A204.1 (cell line): Measurements from ENCODE around the gene CADPS.

Source experiments
- FAIRE-seq: peaks from 2 replicates; lab custom pipeline; 2012; peaks lifted over from hg19 to GRCh38; lab: Jason Lieb, UNC

The CADPS gene

DNA sequence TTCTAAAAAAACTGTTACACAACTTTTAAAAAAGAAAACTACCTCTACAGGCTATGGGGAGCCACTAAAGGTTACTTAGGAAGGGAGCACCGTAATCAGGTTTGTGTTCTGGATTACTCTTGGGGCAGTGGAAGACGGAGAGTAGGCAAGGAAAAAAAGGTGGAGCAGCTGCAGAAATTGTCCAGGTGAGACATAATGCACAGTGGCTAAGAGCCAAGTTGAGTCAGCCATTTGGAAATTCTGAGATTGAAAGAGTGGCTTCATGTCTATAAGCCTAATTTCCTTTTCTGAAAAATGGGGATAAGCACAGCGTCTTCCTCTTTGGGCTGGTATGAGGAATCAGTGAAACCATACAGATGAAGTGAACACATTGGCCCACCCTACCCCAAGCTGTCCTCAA, 195.2 kb downstream of the CADPS start:
- no peak for FAIRE-seq

DNA sequence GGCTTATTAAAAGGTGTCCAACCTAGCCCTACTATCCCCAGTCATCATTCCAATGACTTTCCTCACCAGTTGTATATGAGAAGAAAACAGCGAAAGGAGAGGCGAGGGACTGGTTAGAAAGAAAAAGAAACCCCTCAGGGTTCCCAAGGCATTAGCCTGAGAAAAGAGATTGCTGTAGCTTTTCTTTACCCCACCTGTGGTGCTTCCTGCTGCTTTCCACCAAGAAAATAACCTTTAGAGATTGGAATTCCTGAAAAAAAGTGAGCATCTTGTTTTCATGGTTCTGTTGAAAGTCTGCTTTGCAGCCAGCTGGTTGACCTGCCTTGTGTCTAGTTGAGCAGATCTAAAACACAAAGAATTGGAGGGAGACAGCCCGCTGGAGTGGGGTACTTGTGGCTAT, 196.4 kb downstream of the CADPS start:
- no peak for FAIRE-seq

DNA sequence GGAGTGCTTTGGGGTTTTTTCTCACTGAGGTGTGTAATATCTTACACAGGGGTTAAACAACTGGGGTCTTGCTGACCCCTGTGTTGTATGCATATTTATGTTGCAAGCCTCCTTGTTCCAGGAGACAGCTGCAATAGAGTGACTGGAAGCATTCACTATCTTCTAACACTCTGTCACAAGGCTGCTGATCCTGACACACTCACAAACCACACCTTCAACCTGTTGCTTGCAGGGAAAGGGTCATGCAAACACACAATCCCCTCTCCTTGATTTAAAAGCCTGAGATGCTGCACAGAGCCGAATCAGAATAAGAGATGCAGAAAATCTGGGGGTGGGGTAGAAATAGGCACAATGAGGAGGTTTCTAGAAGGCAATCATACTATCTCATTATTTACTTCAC, 197.3 kb downstream of the CADPS start:
- FAIRE-seq: no peak

DNA sequence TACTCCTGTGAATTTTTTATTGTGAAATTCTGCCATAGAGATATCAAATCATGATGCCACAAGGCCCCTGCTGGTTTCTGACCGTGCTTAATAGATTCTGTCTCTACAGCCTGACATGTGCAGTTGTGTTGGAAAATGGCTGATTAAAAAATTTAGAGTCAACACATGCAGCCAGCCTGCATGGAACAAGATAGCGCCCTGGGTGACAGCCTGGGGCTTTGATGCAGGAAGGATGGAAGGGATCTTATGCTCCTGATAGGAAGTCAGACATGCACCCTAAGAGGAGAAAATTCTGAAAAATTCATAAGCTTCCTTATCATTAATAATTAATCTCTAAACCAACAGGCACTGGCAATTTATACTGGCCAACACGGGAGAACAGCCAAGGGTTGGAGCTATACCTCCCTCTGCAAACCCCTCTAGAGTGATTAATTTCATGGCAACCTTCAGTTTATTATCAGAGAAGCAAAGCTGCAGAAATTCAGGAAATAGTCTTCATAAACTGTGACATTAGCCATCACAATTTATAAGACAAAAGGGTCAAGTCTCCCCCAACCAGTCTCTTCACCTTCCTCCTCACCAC, 198.4 kb downstream of the CADPS start:
- FAIRE-seq: no peak

DNA sequence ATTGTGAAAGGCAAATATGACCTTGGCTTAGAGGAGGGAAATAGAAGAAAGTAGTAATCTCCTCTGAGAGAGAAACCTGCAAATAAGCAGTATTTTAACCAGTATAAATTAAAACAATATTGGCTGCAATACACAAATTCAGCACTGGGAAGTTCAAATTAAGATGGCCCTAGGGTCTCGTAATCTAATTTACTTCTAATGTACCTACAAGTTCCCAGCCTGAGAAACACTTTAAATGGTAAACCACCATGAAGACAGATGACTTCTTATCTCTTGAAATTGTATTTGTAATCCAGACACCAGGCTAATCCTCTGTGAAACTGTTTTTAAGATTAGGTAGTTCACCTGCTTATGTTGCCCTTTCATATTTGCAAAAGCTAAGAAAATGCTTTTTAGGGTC, 199.7 kb downstream of the CADPS start:
- no peak for FAIRE-seq

DNA sequence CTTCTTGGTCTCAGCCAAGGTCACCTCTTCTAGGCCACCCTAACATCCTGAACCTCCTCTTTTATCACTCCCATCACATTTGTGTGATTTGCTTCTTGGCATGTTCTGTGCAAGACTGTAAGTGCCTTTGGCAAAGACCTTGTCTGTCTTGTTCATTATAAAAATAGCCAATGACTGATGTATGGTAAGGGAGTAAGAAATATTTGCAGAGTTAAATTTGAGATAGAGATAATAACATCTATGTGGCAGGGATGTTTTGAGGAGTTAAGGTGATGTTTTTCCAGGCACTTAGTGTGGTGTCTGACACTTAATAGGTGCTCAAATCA, 202.3 kb downstream of the CADPS start:
- FAIRE-seq: no peak

DNA sequence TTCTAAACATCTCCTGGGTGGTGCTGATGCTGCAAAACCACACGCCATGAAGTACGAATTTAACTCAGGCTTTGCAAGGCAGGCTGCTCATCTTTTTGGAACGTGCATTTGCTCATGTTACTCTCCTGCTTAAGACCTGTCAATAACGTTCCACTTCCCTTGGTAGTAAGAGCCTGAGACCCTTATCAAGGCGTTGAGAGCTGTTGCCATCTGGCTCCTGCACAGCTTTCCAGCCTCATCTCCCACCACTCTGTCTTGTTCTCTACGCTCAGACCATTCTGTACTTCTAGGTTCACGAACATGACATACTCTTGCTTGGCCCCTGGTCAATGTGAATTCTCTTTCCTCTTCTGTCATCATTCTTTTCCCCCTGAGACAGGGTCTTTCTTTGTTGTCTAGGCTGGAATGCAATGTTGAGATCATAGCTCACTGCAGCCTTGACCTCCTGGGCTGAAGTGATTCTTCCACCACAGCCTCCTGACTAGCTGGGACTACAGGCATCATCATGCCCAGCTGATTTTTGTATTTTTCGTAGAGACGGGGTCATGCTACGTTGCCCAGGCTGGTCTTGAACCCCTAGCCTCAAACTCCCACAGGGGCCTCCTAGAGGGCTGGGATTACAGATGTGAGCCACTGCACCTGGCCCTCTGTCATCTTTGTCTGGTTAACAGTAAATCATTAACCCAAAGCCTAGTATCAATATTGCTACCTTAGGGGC, 202.8 kb downstream of the CADPS start:
- no peak for FAIRE-seq

DNA sequence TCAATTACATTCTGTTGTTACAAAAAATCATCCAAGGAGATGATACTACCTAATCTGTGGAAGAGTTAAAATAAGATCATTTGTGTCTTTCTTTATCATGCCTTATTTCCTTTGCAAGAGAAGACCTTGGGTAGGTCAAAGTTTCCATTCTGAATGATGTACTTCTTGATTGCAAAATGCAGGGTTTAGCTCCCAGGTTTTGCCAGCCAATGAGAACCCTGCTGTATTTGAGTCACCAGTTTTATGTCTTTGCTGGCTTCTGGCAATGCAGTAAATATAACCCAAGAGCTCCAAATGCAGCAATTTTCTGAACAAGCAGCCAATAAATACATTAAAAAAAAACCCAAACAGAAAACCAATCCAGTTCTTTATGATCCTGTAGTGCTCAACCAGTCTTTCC, 204.9 kb downstream of the CADPS start:
- no peak for FAIRE-seq

DNA sequence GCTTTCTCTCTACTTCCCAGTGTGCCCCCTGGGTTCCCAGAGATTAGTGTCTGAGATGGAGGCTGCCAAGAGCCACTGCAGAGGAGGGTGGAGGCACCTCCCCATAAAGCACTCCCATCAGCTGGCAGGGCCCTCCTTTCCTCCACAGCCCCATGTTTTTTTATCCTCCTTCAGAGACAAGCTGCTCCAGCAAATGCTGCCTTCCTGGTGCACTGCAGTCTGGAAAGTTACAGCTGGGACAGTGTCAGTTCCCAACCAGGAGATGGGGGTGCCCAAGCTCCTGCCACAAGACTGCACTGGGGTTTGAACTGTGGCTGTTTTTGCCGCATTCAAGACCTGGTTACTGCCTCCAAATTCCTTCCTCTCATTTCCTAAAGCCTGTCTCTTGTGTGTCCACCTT, 206.1 kb downstream of the CADPS start:
- FAIRE-seq: no peak

DNA sequence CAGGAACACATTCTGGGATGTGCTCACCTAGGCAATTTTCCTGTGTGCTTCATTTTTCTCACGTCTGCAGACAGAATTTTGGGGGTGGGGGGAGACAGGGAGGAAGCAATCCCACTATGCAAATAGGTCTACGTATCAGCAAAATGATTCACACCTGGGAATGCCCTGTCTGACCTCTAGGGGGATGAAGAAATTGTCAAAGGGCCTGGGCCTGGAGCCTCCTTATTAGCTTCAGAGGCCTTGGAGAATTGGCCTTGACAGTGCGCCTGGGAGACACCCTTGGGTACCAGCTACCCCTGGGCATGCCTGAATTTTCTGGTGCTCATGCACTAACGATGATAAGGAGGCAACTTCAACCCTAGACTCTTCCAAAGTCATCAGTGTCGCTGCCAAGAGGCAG, 207.5 kb downstream of the CADPS start:
- no peak for FAIRE-seq

DNA sequence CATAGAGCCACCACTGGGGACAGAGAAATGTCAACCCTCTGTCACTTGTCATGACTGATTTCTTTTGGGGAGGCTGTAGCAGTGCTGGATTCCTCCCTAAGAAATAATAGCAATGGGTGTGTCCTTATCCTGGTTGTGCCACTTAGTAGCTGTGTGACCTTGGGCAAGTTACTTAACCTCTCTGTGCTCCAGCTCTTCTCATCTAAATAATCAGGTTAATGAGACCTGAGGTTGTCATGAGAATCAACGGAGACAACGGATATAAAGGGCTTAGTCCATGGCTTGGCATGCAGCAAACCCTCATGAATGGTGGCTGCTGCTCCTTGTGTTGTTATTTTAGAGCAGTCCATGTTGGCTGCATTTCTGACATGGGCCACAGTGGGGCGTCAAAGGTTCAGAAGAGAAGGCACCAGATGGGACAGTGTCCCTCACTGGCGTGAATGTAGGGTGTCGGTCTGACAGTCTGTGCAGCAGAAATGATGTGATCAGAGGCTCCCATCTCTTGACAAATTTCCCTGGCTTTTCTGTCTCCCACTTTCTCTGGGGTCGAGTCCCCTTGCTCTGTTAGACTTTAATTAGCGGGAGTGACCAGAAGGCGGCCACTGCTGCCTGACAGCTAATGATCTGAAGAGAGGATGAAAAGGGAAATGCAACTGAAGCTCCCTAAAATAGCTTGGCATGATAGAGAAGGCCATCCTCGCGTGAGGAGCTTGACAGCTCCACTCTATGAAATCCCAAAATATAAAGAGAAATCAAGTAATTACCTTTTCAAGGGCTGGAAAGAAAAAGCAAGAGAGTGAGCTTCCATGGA, 209.4 kb downstream of the CADPS start:
- FAIRE-seq: no peak

DNA sequence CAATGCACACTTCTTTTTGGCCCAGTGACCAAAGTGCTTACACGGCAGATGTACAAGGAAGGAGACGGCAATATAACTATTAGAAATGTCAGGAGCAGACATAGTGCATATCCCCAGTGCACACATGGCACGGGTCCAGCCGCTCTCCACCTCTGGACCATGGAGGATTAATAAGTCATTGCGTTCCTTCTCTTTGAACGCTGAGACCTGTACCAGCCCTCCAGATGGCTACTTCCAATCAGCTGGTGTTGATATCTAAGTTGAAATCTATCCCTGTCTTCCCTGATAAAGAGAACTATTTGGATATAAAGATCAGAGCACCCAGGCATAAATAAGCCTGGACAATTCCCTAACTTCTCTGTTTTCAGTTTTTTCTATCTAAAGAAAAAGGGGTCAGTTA, 212.5 kb downstream of the CADPS start:
- no peak for FAIRE-seq

DNA sequence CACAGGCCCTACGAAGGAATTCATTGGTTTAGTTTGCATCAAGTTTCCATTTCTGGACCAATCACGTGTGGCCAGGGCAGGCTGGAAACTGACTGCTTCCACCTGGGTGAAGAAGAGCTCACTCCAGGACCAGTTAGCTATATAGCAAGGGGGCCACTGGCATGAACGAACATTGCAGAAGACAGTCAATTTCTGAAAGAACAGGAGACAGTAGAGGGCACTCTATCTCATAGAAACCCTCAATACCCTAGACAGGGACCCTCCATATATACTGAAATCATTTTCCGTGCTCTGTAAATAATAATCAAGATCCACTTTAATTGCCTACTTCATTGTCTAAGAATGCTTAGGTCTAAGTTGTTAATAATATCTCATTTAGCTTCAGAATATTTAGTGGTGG, 215.6 kb downstream of the CADPS start:
- no peak for FAIRE-seq

DNA sequence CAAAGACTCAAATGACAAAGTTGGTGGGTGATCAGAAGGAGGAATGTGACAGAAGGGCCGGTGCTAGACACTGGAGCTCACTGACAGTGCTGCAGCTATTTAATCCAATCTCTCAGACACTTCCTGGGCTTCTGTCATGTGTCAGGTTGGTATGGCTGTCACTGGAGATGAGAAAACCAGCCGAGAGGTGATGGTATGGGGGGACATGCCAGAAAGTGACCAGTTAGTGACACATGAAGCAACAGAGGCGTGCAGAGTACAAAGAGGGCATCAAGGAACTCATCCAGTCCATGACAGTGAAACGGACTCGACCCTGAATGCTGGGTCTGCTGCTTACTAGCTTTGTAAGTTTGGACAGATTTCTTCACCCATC, 219.5 kb downstream of the CADPS start:
- no peak for FAIRE-seq

DNA sequence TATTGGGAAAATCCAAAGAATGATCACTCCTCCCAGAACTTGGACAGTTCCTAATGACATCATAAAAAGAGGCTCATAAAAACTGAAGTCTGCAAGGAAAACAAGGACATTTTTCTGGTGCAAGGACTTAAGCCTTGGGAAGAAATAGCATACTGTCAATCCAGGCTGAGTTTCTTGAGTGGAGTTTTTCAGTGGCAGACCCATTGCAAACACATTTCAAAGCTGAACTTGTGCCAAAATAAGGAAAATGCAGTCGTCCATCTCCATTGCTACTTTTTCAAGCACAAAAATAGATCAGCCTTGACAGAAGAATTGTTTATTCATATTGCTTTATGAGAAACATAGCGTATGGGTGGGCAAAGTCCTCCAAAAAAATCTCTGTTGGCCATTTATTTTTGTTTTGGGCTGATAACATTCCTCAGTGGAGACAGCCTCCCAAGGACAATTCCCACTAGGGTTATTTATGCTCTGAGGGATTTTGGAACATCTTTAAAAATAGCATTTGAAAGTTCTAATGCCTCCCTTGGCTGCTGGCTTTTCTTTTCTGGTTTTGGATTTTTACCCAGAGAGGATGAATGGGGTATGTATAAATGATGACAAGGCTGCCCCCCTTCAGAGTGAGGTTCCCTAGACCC, 220.0 kb downstream of the CADPS start:
- no peak for FAIRE-seq

DNA sequence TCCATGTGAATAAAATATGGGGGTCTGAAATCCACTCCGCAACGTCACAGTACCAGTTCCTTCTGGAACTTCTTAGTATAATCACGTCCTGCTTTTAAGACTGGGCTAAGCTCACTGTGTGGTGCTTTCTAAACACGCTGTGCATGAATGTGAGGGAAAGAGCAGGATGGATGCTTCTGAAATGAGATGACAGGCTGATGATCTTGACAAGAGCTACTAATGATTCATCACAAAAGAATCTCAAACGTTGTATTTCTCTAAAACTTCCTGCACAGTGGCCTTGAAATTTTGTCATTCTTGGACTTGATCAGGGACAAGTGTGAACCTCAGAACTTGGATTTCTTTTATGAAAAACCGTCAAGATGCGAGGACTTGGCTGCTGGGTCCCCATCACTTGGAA, 221.4 kb downstream of the CADPS start:
- no peak for FAIRE-seq

DNA sequence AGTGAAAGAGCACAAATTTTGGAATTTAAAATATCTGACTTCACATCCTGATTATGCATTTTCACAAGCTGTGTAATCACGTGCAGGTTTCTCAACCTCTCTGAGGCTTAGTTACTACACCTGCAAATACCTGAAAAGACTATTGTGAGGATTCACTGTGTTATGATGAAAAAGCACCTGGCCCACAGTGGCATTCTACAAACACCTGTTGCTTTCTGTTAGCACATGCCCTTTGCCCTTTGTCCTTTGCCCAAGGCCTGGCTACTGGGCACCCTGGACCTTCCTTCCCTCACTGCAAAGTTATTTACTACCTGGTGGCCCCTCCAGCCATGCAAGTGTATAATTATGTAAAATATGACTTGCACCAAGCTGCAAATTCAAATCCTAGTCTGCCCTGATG, 227.5 kb downstream of the CADPS start:
- no peak for FAIRE-seq

DNA sequence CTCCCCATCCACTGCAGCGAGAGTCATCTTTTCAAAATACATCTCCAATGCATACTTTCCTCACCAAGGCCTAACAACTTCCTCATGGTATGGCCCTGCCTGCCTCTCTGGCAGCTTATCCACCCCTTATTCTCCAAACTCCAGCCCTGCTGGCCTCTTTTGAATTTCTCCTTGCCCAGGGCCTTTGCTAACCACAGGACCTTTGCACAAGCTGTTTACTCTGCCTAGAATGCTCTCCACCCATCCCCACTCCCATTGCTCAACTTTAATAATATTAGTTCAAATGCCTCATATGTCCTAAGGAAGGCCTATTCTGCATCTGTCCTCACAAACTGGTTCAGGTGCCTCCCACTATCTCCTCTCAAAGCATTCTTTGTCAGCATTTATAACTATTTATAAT, 230.7 kb downstream of the CADPS start:
- no peak for FAIRE-seq

DNA sequence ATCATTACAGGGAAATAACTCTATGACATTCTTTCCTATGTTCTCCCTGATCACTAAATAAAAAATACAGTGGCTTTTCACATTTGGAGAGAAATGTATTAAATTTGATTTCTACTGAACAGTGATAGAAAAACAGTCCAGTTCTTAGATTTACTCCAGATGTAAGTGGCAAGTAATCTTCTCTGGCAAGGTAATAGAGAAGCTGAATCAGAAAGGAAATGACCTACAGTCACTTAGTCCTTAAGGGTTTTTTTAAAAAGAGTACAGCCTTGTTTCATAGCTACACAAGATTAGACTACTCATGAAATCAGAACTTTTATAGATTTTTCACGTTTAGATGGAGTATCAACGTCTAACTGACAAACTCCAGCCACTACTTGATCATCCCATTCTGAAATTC, 236.9 kb downstream of the CADPS start:
- no peak for FAIRE-seq

DNA sequence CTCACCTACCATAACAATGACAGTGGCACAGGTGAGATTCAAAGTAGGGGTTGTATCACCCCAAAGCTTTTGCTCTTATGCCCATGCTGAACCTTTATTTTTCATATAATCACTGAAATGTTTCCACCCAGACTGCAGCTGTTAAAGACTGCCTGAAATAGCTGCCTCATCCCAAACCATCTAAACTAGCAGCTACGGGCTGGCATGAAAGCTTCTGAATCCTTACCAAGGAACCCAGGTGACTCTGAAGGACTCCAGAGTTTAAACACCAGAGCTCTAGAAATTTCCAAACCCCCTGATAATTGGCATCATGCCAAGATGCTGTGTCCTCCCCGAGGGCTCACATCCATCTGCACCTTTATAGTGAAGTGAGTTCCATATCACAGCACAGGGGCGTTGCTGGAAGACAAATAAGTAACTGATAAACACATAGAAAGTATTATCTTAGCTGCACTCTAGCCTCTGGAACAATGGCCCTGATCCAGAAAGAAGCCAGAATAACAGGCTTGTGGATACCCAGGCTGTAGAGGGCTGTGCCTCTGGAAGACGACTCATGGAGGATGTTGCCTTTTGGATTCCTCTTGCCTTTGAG, 238.9 kb downstream of the CADPS start:
- no peak for FAIRE-seq

DNA sequence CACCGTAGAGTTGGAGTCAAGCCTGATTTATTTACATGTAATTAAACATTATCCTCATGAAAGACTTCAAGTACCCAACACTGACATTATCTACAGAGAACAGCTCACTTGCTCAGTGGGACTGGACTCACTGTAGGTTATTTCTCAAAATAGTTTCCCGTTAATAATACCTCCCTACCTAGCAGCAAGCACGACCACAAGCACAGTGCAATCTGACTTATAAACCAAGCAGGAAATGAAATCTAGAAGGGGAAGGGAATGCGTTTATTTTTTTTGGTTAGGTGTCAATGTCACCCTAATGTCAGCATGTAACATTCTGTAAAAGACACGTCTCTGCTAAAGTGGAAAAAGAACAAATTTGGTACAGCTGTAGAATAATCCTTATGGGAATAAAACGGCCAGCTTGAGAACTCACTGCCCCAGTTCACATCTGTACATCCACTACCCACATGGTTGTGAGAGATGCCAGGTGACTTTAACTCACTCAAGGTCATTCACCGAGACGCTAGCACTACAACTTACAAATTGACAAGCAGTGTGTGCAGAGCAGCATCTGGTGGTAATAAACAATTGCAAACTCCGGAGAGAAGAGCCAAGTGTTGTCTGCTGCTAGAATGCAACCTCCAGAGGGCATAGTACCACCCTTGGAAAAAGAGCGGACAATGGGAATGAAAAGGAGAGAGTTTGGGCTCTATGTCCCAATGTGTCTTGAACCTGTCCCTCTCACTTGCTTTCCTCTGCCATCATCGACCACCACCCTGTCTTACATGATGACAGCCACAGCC, 242.5 kb downstream of the CADPS start:
- no peak for FAIRE-seq

DNA sequence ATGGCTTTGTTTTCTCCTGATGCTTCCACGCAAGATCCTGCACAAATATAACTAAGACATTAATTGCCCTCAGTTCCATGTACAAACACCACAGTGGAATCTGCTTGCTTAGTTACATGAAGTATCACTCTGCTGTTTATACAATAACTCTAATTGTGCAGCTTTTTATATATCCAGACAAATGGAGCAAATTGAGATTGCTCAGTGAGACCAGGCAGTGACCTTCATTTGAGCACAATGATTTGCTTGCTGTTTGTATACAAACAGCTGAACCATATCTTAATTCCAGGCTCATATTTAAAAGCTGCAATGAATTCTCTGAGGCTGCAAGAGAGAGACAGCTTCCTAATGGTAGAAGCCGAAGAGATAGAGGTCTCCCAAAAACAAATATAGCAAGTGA, 243.7 kb downstream of the CADPS start:
- FAIRE-seq: no peak
